Measurements from ENCODE around the gene MED23.
"Not testable (repeated sequence)": the region's sequence is repeated elsewhere in the genome, so short reads cannot be mapped to it uniquely, and the experiment has no call there.

MED23 gene

GRCh38 chr6:131545317-131545716 lies 82.7 kb downstream of the MED23 start:
- Histone ChIP-seq H3K36me3 (ENCODE audit: insufficient read depth, low read length) (no peaks in the 10 kb centered on the region), H3K27me3 (ENCODE audit: insufficient read depth, low read length) (no peaks in the 10 kb centered on the region), H3K4me1 (ENCODE audit: insufficient read depth, low read length) (no peaks in the 10 kb centered on the region), H3K4me3 (ENCODE audit: low read length) (no peak overlapping the region), H3K27ac (ENCODE audit: low read depth, low read length) (no peak overlapping the region), H3K9me3 (ENCODE audit: insufficient read depth, low read depth, low read length) (no peaks in the 10 kb centered on the region), H3K9ac (ENCODE audit: low read depth, low read length) (no peak overlapping the region)
- 94% methylated on average over 2 of the region's 2 CpGs for WGBS

GRCh38 chr6:131538615-131539014 lies 89.4 kb downstream of the MED23 start:
- not testable (repeated sequence) for H3K9me3 ChIP-seq (ENCODE audit: insufficient read depth, low read depth, low read length); H3K9ac ChIP-seq (ENCODE audit: low read depth, low read length); H3K27ac ChIP-seq (ENCODE audit: low read depth, low read length); H3K36me3 ChIP-seq (ENCODE audit: insufficient read depth, low read length); H3K4me3 ChIP-seq (ENCODE audit: low read length); H3K27me3 ChIP-seq (ENCODE audit: insufficient read depth, low read length); H3K4me1 ChIP-seq (ENCODE audit: insufficient read depth, low read length)
- 94% methylated on average over 4 of the region's 4 CpGs for WGBS

DNA sequence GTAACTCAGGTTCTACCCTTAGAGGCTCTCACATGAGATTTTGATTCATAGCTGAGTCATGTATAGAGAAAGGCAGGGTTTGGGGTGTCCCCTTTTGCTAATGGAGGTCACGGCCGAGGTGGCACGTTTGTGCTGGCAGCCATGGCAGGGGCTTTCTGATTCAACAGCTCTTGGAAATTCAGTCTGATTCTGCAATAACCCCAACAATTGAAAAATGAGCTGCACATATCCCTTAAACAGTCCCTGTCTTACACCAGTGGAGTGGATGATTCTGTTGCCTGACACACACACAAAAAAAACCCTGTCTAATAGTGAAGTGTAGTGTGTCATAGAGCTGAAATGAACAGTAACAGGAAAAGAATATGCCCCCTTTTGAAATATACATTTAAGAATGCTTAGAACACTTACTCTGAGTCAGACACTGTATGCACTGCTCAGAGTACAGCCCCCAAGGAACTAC lies 95.4 kb downstream of the MED23 start:
- H3K4me3 ChIP-seq (ENCODE audit: low read length) = no peak overlapping the region
- no peaks in the 10 kb centered on the region for H3K36me3 ChIP-seq (ENCODE audit: insufficient read depth, low read length)
- no peaks in the 10 kb centered on the region for H3K27me3 ChIP-seq (ENCODE audit: insufficient read depth, low read length)
- H3K27ac ChIP-seq (ENCODE audit: low read depth, low read length) = no peak overlapping the region
- no peaks in the 10 kb centered on the region; the same call in 1 of the 2 replicates for H3K4me1 ChIP-seq (ENCODE audit: insufficient read depth, low read length)
- WGBS = 95% methylated on average over 3 of the region's 3 CpGs
- no peaks in the 10 kb centered on the region for H3K9me3 ChIP-seq (ENCODE audit: insufficient read depth, low read depth, low read length)
- no peak overlapping the region for H3K9ac ChIP-seq (ENCODE audit: low read depth, low read length)

DNA sequence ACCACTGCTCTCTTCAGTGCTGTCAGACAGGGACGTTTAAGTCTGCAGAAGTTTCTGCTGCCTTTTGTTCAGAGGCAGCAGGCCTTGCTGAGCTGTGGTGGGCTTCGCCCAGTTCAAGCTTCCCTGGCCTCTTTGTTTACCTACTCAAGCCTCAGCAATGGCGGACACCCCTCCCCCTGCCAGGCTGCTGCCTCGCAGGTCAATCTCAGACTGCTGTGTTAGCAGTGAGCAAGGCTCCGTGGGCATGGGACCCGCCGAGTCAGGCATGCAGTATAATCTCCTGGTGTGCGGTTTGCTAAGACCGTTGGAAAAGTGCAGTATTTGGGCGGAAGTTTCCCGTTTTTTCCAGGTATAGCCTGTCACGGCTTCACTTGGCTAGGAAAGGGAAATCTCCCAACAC lies 96.4 kb downstream of the MED23 start:
- H3K4me3 ChIP-seq (ENCODE audit: low read length); H3K4me1 ChIP-seq (ENCODE audit: insufficient read depth, low read length); H3K36me3 ChIP-seq (ENCODE audit: insufficient read depth, low read length); H3K9ac ChIP-seq (ENCODE audit: low read depth, low read length); H3K9me3 ChIP-seq (ENCODE audit: insufficient read depth, low read depth, low read length); H3K27ac ChIP-seq (ENCODE audit: low read depth, low read length); H3K27me3 ChIP-seq (ENCODE audit: insufficient read depth, low read length): not testable (repeated sequence)
- 92% methylated on average over 12 of the region's 12 CpGs for WGBS

GRCh38 chr6:131530936-131531335 lies 97.1 kb downstream of the MED23 start:
- WGBS = 92% methylated on average over 5 of the region's 5 CpGs
- H3K27ac ChIP-seq (ENCODE audit: low read depth, low read length); H3K36me3 ChIP-seq (ENCODE audit: insufficient read depth, low read length); H3K4me1 ChIP-seq (ENCODE audit: insufficient read depth, low read length); H3K4me3 ChIP-seq (ENCODE audit: low read length); H3K27me3 ChIP-seq (ENCODE audit: insufficient read depth, low read length); H3K9me3 ChIP-seq (ENCODE audit: insufficient read depth, low read depth, low read length); H3K9ac ChIP-seq (ENCODE audit: low read depth, low read length): not testable (repeated sequence)

DNA sequence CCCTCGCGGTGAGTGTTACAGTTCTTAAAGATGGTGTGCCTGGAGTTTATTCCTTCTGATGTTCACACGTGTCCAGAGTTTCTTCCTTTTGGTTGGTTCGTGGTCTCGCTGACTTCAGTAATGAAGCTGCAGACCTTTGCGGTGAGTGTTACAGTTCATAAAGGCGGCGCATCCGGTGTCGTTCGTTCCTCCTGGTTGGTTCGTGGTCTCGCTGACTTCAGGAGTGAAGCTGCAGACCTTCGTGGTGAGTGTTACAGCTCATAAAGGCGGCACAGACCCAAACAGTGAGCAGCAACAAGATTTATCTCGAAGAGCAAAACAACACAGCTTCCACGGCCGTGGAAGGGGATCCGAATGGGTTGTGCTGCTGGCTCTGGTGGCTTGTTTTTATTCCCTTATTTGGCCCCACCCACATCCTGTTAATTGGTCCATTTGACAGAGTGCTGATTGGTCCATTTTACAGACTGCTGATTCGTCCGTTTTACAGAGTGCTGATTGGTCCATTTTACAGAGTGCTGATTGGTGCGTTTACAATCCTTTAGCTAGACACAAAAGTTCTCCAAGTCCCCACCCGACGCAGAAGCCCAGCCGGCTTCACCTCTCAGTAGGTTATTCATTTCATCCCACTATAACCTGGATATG lies 103.2 kb downstream of the MED23 start:
- 0 out of 2 replicates have a peak, but pooled peaks cover 2% of the 10 kb centered on the region for H3K9me3 ChIP-seq (ENCODE audit: insufficient read depth, low read depth, low read length)
- no peak overlapping the region for H3K9ac ChIP-seq (ENCODE audit: low read depth, low read length)
- WGBS = 96% methylated on average over 23 of the region's 25 CpGs
- no peaks in the 10 kb centered on the region for H3K4me1 ChIP-seq (ENCODE audit: insufficient read depth, low read length)
- H3K36me3 ChIP-seq (ENCODE audit: insufficient read depth, low read length) = no peaks in the 10 kb centered on the region
- H3K27ac ChIP-seq (ENCODE audit: low read depth, low read length) = no peak overlapping the region
- H3K4me3 ChIP-seq (ENCODE audit: low read length) = no peak overlapping the region
- H3K27me3 ChIP-seq (ENCODE audit: insufficient read depth, low read length) = no peaks in the 10 kb centered on the region

GRCh38 chr6:131523988-131524673 lies 103.9 kb downstream of the MED23 start:
- WGBS = 88% methylated on average over 1 of the region's 1 CpG
- Histone ChIP-seq H3K4me3 (ENCODE audit: low read length) (no peak overlapping the region), H3K36me3 (ENCODE audit: insufficient read depth, low read length) (no peaks in the 10 kb centered on the region), H3K27ac (ENCODE audit: low read depth, low read length) (no peak overlapping the region), H3K9ac (ENCODE audit: low read depth, low read length) (no peak overlapping the region), H3K4me1 (ENCODE audit: insufficient read depth, low read length) (no peaks in the 10 kb centered on the region), H3K27me3 (ENCODE audit: insufficient read depth, low read length) (no peaks in the 10 kb centered on the region), H3K9me3 (ENCODE audit: insufficient read depth, low read depth, low read length) (0 out of 2 replicates have a peak, but pooled peaks cover 2% of the 10 kb centered on the region)

Measured in HUES64 (cell line).